ENCODE measurements around the gene PEX6.

DNA sequence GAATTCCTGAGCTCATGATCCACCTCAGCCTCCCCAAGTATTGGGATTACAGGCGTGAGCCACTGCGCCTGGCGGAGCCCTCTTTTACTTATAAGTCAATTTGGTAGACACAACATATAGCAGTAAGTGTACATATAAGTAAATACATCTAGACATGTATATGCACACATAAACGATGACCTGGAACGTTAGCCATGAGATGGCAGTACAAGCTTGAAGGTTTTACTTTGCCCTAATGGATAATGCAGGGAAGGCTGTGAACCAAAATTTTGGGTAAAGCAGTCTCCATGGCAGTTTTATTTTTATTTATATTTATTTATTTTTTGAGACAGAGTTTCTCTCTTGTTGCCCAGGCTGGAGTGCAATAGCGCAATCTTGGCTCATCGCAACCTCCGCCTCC is 20.9 kb downstream of the PEX6 start:
- TF ChIP-seq, protein P1, sequence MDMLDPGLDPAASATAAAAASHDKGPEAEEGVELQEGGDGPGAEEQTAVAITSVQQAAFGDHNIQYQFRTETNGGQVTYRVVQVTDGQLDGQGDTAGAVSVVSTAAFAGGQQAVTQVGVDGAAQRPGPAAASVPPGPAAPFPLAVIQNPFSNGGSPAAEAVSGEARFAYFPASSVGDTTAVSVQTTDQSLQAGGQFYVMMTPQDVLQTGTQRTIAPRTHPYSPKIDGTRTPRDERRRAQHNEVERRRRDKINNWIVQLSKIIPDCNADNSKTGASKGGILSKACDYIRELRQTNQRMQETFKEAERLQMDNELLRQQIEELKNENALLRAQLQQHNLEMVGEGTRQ (IDR thresholded peaks at IDR 0.05; ENCODE audit: borderline replicate concordance, low read depth, low read length): no peak
- TF ChIP-seq, protein P2, sequence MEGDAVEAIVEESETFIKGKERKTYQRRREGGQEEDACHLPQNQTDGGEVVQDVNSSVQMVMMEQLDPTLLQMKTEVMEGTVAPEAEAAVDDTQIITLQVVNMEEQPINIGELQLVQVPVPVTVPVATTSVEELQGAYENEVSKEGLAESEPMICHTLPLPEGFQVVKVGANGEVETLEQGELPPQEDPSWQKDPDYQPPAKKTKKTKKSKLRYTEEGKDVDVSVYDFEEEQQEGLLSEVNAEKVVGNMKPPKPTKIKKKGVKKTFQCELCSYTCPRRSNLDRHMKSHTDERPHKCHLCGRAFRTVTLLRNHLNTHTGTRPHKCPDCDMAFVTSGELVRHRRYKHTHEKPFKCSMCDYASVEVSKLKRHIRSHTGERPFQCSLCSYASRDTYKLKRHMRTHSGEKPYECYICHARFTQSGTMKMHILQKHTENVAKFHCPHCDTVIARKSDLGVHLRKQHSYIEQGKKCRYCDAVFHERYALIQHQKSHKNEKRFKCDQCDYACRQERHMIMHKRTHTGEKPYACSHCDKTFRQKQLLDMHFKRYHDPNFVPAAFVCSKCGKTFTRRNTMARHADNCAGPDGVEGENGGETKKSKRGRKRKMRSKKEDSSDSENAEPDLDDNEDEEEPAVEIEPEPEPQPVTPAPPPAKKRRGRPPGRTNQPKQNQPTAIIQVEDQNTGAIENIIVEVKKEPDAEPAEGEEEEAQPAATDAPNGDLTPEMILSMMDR (IDR thresholded peaks at IDR 0.05): no peak
- TF ChIP-seq, protein P3, sequence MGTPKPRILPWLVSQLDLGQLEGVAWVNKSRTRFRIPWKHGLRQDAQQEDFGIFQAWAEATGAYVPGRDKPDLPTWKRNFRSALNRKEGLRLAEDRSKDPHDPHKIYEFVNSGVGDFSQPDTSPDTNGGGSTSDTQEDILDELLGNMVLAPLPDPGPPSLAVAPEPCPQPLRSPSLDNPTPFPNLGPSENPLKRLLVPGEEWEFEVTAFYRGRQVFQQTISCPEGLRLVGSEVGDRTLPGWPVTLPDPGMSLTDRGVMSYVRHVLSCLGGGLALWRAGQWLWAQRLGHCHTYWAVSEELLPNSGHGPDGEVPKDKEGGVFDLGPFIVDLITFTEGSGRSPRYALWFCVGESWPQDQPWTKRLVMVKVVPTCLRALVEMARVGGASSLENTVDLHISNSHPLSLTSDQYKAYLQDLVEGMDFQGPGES (IDR thresholded peaks at IDR 0.05; ENCODE audit: low read depth, low read length): no peak
- TF ChIP-seq RXRA (IDR thresholded peaks at IDR 0.05; ENCODE audit: borderline replicate concordance, low read depth): no peak
- no peak for TF ChIP-seq SMC3 (IDR thresholded peaks at IDR 0.05; ENCODE audit: low read depth, low read length)
- TF ChIP-seq, protein P4, sequence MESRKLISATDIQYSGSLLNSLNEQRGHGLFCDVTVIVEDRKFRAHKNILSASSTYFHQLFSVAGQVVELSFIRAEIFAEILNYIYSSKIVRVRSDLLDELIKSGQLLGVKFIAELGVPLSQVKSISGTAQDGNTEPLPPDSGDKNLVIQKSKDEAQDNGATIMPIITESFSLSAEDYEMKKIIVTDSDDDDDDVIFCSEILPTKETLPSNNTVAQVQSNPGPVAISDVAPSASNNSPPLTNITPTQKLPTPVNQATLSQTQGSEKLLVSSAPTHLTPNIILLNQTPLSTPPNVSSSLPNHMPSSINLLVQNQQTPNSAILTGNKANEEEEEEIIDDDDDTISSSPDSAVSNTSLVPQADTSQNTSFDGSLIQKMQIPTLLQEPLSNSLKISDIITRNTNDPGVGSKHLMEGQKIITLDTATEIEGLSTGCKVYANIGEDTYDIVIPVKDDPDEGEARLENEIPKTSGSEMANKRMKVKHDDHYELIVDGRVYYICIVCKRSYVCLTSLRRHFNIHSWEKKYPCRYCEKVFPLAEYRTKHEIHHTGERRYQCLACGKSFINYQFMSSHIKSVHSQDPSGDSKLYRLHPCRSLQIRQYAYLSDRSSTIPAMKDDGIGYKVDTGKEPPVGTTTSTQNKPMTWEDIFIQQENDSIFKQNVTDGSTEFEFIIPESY (IDR thresholded peaks at IDR 0.05; ENCODE audit: borderline replicate concordance, low read depth): no peak
- TF ChIP-seq MXI1 (IDR thresholded peaks at IDR 0.05; ENCODE audit: low read depth, low read length): no peak
- TF ChIP-seq, protein P5, sequence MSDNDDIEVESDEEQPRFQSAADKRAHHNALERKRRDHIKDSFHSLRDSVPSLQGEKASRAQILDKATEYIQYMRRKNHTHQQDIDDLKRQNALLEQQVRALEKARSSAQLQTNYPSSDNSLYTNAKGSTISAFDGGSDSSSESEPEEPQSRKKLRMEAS (IDR thresholded peaks at IDR 0.05; ENCODE audit: low read depth): no peak
- TF ChIP-seq POLR2AphosphoS5 (IDR thresholded peaks at IDR 0.05; ENCODE audit: low read depth, low read length): no peak
- no peak for TF ChIP-seq SIN3A (IDR thresholded peaks at IDR 0.05; ENCODE audit: borderline replicate concordance, low read depth, low read length)
- no peak for TF ChIP-seq RCOR1 (IDR thresholded peaks at IDR 0.05; ENCODE audit: low read length)
- no peak for TF ChIP-seq TAF1 (IDR thresholded peaks at IDR 0.05; ENCODE audit: borderline replicate concordance, low read depth, low read length)
- TF ChIP-seq MEF2A (IDR thresholded peaks at IDR 0.05; ENCODE audit: borderline replicate concordance, low read depth): no peak

Data from SK-N-SH (cell line).